ENCODE data around the gene THAP11. TPM values are rescaled to one million over a fixed set of nuclear protein-coding genes. Genes with fewer than 3 reads are reported as not detected.

The THAP11 gene
- total RNA-seq, 1 donor from 2014 or later: 25.1 TPM

DNA sequence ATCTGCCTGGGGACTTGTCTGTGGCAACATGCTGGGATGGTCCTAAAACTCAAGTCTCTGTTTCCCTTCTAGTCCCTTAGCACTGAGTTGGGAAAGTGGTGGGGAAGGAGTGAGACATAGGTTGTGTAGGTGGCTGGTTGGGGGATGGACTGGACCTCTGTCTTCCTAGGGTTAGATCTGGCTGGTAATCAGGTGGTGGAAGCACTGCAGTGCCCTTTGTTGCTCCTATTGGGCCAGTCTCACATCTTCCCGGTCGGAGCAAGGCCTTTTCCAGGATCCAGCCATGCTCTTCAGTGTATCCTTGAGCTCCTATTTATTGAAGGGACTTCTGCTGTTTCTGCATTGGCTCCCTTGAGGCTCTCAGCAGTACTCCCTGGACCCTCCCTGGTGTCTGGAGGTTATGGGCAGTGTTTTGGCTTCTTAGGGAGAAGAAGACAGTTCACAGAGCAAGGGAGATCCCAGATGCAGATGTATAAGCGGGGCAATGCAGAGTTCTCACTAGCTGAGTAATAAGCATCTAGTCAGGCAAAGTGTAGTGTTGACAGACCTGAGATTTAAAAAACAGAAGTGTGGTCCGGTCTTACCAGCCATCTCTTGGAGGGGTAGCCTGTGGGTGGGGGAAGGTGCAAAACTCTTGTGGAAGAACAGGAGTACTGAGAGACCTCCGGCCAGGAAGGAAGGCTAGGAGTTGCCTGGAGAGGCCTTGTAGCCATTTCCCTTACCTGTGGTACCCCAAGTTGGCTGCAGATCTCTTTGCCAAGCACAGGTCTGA, 3.4 kb downstream of the THAP11 start:
- ATAC-seq: no peak
- H3K9me3 ChIP-seq: no peaks in the 10 kb centered on the region
- intact Hi-C loops (cut with DNase I): no loop called here
- no peak for DNase-seq
- no peaks in the 10 kb centered on the region for H3K27me3 ChIP-seq
- H3K4me1 ChIP-seq: peaks cover 45% of the 10 kb centered on the region
- peak overlapping the region; percentile 88 for H3K27ac ChIP-seq
- peak overlapping the region; percentile 100 for H3K4me3 ChIP-seq
- TF ChIP-seq, protein P1, sequence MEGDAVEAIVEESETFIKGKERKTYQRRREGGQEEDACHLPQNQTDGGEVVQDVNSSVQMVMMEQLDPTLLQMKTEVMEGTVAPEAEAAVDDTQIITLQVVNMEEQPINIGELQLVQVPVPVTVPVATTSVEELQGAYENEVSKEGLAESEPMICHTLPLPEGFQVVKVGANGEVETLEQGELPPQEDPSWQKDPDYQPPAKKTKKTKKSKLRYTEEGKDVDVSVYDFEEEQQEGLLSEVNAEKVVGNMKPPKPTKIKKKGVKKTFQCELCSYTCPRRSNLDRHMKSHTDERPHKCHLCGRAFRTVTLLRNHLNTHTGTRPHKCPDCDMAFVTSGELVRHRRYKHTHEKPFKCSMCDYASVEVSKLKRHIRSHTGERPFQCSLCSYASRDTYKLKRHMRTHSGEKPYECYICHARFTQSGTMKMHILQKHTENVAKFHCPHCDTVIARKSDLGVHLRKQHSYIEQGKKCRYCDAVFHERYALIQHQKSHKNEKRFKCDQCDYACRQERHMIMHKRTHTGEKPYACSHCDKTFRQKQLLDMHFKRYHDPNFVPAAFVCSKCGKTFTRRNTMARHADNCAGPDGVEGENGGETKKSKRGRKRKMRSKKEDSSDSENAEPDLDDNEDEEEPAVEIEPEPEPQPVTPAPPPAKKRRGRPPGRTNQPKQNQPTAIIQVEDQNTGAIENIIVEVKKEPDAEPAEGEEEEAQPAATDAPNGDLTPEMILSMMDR (IDR thresholded peaks at IDR 0.05): no peak
- no peaks in the 10 kb centered on the region for H3K36me3 ChIP-seq

DNA sequence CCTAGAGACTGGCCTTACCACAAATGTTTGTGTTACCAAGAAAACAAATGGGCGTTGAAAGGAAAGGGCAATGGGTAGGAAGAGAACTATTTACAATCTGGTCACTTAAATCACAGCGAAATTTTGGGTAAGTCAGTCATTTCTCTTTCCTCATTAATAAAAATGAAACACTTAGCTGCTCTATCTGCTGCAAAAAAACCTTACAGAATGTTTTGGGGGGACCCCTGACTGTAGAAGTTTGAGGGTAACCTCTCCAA, 3.9 kb downstream of the THAP11 start:
- H3K9me3 ChIP-seq: no peaks in the 10 kb centered on the region
- no peaks in the 10 kb centered on the region for H3K27me3 ChIP-seq
- DNase-seq (no peak), ATAC-seq (no peak)
- peak overlapping the region; percentile 88 for H3K27ac ChIP-seq
- H3K36me3 ChIP-seq: no peaks in the 10 kb centered on the region
- intact Hi-C loops (cut with DNase I): no loop called here
- peaks cover 45% of the 10 kb centered on the region for H3K4me1 ChIP-seq
- TF ChIP-seq, protein P1 (IDR thresholded peaks at IDR 0.05): no peak
- peak overlapping the region; percentile 100 for H3K4me3 ChIP-seq

DNA sequence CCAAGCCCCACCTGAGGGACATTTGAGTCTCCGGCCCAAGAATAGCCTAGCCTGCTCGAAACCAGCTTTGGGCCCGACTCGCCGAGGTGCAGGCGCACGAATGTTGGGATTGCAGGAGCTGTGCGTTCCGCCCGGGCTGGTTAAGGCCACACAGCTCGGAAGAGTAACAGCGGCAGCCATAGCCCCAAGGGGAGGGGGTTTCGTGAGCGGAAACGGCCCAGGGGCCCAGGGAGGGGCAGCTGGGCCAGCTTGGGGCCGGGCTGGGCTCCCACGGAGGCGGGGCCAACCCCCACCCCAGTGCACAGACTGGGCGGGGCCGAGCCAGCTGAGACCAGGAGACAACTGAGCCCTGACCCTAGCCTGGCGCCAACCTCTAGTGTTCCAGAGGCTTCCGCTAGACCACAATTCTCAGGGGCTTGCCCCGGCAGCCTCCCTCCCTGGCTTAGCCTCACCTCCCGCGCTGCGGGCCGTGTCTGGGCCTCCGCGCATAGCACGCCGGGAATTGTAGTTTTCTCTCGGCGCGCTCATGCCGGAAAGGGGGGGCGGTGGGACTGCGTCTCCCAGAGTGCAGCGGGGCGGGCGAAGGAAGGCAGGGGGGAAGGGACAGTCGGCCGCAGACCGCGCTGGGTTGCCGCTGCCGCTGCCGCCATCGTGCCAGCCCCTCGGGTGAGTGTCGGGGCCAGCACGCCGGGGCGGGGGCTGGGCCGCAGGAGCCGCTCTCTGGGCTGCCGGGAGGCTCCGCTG, 4.4 kb downstream of the THAP11 start, which contains the start of gene NUTF2:
TSS of gene NUTF2 (plus strand) at position 614 of the 744 bp plus-strand sequence. CDS start 18,198 bp downstream, outside the sequence.
- Histone ChIP-seq H3K27me3 (no peaks in the 10 kb centered on the region), H3K4me1 (peaks cover 45% of the 10 kb centered on the region), H3K27ac (peak within 1 kb of the TSS; percentile 88), H3K9me3 (no peaks in the 10 kb centered on the region), H3K36me3 (no peaks in the 10 kb centered on the region), H3K4me3 (peak within 1 kb of the TSS; percentile 100)
- peak; percentile 98 for DNase-seq
- TF ChIP-seq, protein P1 (IDR thresholded peaks at IDR 0.05): no peak
- intact Hi-C loops (cut with DNase I): no loop called here
- ATAC-seq: peak; percentile 89

DNA sequence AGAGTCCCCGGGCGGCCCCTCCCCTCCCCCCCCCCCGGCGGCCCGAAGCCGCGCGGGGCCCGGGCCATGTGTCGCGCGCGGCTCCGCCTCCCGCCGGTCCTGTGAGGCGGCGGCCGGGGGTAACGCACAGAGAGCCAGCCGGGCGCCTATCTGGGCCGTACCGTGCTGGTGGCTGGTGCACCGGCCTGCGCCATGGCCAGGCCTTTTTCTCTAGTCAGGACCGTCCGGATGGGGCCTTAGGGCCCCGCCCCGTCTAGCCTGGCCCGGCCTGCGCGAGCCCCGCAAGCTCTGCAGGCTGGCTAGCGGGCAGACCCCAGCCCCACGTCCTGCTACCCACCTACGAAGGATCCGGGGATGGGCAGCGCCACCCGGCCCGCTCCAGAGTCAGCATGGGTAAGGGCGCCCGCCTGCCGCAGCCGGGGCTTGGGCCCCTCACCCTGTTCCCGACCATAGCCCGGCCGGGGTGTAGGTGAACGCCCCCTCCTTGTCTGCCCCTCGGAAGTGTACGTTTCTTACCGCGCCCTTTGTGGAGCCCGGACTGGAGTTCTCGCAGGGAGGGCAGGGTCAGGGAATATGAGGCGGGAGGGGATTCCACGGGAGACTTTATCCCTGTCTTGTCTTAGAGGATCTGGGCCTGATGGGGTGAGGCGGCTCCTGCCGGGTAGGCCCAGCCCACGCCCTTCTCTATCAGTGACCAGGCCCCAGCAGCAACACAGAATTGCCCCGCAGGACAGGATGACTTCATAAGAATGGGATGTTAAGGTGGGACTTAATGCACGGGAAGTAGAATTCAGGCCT, 5.1 kb downstream of the THAP11 start, which contains the start of gene CENPT:
TSS of gene CENPT (minus strand) at position 630 of the 798 bp plus-strand sequence. CDS start 13,834 bp downstream, outside the sequence.
- ATAC-seq (peak; percentile 78), DNase-seq (peak; percentile 90)
- no peaks in the 10 kb centered on the region for H3K9me3 ChIP-seq
- H3K36me3 ChIP-seq: no peaks in the 10 kb centered on the region
- no peaks in the 10 kb centered on the region for H3K27me3 ChIP-seq
- peak within 1 kb of the TSS; percentile 100 for H3K4me3 ChIP-seq
- H3K27ac ChIP-seq: peak within 1 kb of the TSS; percentile 88
- intact Hi-C loops (cut with DNase I): no loop called here
- peaks cover 45% of the 10 kb centered on the region for H3K4me1 ChIP-seq
- TF ChIP-seq, protein P1 (IDR thresholded peaks at IDR 0.05): no peak

DNA sequence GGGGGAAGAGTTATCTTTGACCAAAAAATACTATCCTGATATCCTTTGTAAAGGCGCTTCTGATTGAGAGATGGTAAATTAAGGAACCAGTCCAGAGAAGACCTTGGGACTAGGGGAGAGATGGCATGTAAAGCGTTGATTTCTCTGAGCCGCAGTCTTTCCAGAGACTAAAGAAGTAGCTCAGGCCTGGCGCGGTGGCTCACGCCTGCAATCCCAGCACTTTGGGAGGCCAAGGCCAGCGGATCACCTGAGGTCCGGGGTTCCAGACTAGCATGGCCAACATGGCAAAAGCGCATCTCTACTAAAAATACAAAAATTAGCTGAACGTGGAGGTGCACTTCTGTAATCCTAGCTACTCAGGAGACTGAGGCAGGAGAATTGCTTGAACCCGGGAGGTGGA, 6.0 kb downstream of the THAP11 start:
- TF ChIP-seq, protein P1 (IDR thresholded peaks at IDR 0.05): no peak
- no peak for ATAC-seq
- no peaks in the 10 kb centered on the region for H3K9me3 ChIP-seq
- peaks cover 44% of the 10 kb centered on the region for H3K4me1 ChIP-seq
- no peaks in the 10 kb centered on the region for H3K36me3 ChIP-seq
- H3K4me3 ChIP-seq: peak overlapping the region; percentile 100
- no peak for DNase-seq
- H3K27me3 ChIP-seq: no peaks in the 10 kb centered on the region
- intact Hi-C loops (cut with DNase I): no loop called here
- peak overlapping the region; percentile 88 for H3K27ac ChIP-seq

All from upper lobe of right lung (tissue), 1 donor.